ENCODE measurements around the gene POLR1A. TPM values are rescaled to one million over a fixed set of nuclear protein-coding genes. Genes with fewer than 3 reads are reported as not detected.

POLR1A gene
- total and polyA plus RNA-seq, 2 of the 8 experiments (the other 6 are each of a cell fraction or from before 2014, with no cell fraction given): 8.9 to 58.1 TPM

DNA sequence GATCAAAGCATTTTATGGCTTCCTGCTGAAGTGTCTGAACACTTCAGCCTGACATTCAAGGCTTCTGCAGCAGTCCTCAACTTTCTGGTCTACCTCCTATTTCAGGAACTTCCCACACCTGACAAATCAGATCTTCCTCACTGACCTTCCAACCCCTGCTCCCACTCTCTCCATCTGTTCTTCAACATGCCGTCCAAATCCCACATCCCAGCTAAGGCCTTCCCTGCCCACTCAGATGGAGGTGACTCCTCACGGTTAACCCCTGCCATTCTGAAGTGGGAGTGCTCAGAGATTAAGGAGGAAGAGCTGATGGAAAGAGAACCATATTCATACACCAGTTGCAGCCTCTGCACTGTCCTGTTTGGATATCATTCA is 104.8 kb downstream of the POLR1A start:
- no peak overlapping the region for H2BK120ac ChIP-seq (replicated peaks; ENCODE audit: low read depth, low read length)
- H3K4me2 ChIP-seq (ENCODE audit: insufficient read depth in 1 of 2, low read depth in 2 of 2, low read length in 2 of 2): no peak overlapping the region
- H2BK12ac ChIP-seq (ENCODE audit: low read depth, low read length): no peak overlapping the region
- no peak overlapping the region for H4K8ac ChIP-seq (ENCODE audit: extremely low read depth, insufficient read depth, low read length)
- H3K79me1 ChIP-seq (ENCODE audit: low read depth, low read length): no peaks in the 10 kb centered on the region
- H3K23ac ChIP-seq (ENCODE audit: insufficient read length): no peak overlapping the region
- no peak overlapping the region for H3K56ac ChIP-seq (replicated peaks; ENCODE audit: insufficient read length, low read depth, low read length)
- peaks cover 4% of the 10 kb centered on the region in 2 experiments; a peak in 2 of 4 replicates for H3K9me3 ChIP-seq (ENCODE audit: insufficient read depth in 2 of 2, low read depth in 1 of 2, low read length in 1 of 2)
- no peak overlapping the region for H3K18ac ChIP-seq (ENCODE audit: extremely low read depth, low read length)
- WGBS, 2 experiments (ENCODE audit: extremely low coverage in 1 of 2, insufficient coverage in 1 of 2, insufficient read length in 1 of 2, insufficient replicate concordance in 2 of 2, low coverage in 1 of 2, low lambda C conversion rate in 2 of 2, missing lambda C conversion rate in 1 of 2): 84% methylated on average over 2 of the region's 2 CpGs; no CpG with 5 or more reads in 1 of the 2 experiments
- H2BK15ac ChIP-seq (ENCODE audit: low read length): no peak overlapping the region
- H2BK5ac ChIP-seq (ENCODE audit: low read depth, low read length): no peak overlapping the region
- H3K4me1 ChIP-seq (replicated peaks in 1 of 4; ENCODE audit: control insufficient read depth in 3 of 4, insufficient read depth in 4 of 4, low read length in 3 of 4): peaks cover 0 to 4% (median 2%) of the 10 kb centered on the region in 4 experiments; a peak in 3 of 7 replicates
- FAIRE-seq (no peak), DNase-seq (ENCODE audit: low read depth in 1 of 2, low spot score in 2 of 2) (no peak)
- no peak overlapping the region for H3K4me3 ChIP-seq (ENCODE audit: extremely low read depth in 1 of 4, insufficient read depth in 2 of 4, low read depth in 3 of 4, low read length in 4 of 4)
- no peaks in the 10 kb centered on the region for H3K27me3 ChIP-seq (replicated peaks in 1 of 4; ENCODE audit: control insufficient read depth in 3 of 4, extremely low read depth in 1 of 4, insufficient read depth in 3 of 4, low read length in 3 of 4)
- H4K91ac ChIP-seq (replicated peaks; ENCODE audit: insufficient read length, low read length): no peak overlapping the region
- H2AFZ ChIP-seq (ENCODE audit: low read length): no peak overlapping the region
- no peaks in the 10 kb centered on the region for H3K23me2 ChIP-seq (ENCODE audit: low read depth, low read length)
- CTCF ChIA-PET (ENCODE audit: partially characterized antibody): interaction anchor here (1.0 to 1.6 kb wide), 2 partner anchors 173 to 197 kb away, joined by 4 read pairs; no protein-coding TSS in a partner anchor
- no peak overlapping the region for H4K5ac ChIP-seq (ENCODE audit: insufficient read length, low read depth, low read length)
- no peak overlapping the region for H2AK5ac ChIP-seq (ENCODE audit: low read depth, low read length)
- no peak overlapping the region for H2BK20ac ChIP-seq (ENCODE audit: low read length)
- H3K79me2 ChIP-seq (ENCODE audit: control insufficient read depth in 1 of 2, insufficient read depth in 2 of 2, low read length in 2 of 2): no peaks in the 10 kb centered on the region
- no peak overlapping the region for H3K27ac ChIP-seq (ENCODE audit: low read depth, low read length)
- no peaks in the 10 kb centered on the region for H3K36me3 ChIP-seq (ENCODE audit: control insufficient read depth in 2 of 4, insufficient read depth in 4 of 4, low read length in 3 of 4)
- no peaks in the 10 kb centered on the region for H4K20me1 ChIP-seq (replicated peaks in 1 of 2; ENCODE audit: control insufficient read depth in 1 of 2, insufficient read depth in 2 of 2, low read length in 2 of 2)
- H3K4ac ChIP-seq (replicated peaks; ENCODE audit: insufficient read length, low read depth, low read length): no peak overlapping the region
- no peak overlapping the region for H3K14ac ChIP-seq (ENCODE audit: insufficient read length)
- no peak overlapping the region for H3K9ac ChIP-seq (replicated peaks in 1 of 4; ENCODE audit: extremely low read depth in 1 of 4, low read depth in 3 of 4, low read length in 3 of 4)
- POLR2A ChIA-PET (ENCODE audit: partially characterized antibody): no interaction called here
- TF ChIP-seq, protein P1, sequence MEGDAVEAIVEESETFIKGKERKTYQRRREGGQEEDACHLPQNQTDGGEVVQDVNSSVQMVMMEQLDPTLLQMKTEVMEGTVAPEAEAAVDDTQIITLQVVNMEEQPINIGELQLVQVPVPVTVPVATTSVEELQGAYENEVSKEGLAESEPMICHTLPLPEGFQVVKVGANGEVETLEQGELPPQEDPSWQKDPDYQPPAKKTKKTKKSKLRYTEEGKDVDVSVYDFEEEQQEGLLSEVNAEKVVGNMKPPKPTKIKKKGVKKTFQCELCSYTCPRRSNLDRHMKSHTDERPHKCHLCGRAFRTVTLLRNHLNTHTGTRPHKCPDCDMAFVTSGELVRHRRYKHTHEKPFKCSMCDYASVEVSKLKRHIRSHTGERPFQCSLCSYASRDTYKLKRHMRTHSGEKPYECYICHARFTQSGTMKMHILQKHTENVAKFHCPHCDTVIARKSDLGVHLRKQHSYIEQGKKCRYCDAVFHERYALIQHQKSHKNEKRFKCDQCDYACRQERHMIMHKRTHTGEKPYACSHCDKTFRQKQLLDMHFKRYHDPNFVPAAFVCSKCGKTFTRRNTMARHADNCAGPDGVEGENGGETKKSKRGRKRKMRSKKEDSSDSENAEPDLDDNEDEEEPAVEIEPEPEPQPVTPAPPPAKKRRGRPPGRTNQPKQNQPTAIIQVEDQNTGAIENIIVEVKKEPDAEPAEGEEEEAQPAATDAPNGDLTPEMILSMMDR (IDR thresholded peaks at IDR 0.05; ENCODE audit: control extremely low read depth in 1 of 3, insufficient read depth in 1 of 3, low read depth in 1 of 3, low read length in 3 of 3): no peak
- TF ChIP-seq POU5F1 (IDR thresholded peaks at IDR 0.05; ENCODE audit: low read depth, low read length) (no peak), RNF2 (IDR thresholded peaks at IDR 0.05; ENCODE audit: borderline replicate concordance, low read depth, low read length, missing control alignments, poor library complexity, severe bottlenecking) (no peak), SP4 (IDR thresholded peaks at IDR 0.05; ENCODE audit: low read length) (no peak), CBX5 (IDR thresholded peaks at IDR 0.05; ENCODE audit: low read depth, low read length) (no peak), EGR1 (IDR thresholded peaks at IDR 0.05; ENCODE audit: borderline replicate concordance, low read depth, low read length) (no peak), CTBP2 (IDR thresholded peaks at IDR 0.05; ENCODE audit: borderline replicate concordance, insufficient read depth, insufficient read length, low read length) (no peak), SUZ12 (IDR thresholded peaks at IDR 0.05; ENCODE audit: low read length) (no peak), CEBPB (IDR thresholded peaks at IDR 0.05; ENCODE audit: low read depth, low read length) (no peak), RFX5 (IDR thresholded peaks at IDR 0.05; ENCODE audit: borderline replicate concordance, low read depth, low read length) (no peak)
- TF ChIP-seq, protein P2, sequence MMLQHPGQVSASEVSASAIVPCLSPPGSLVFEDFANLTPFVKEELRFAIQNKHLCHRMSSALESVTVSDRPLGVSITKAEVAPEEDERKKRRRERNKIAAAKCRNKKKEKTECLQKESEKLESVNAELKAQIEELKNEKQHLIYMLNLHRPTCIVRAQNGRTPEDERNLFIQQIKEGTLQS (IDR thresholded peaks at IDR 0.05; ENCODE audit: insufficient read depth, low read depth, low read length): no peak

All from H1 (cell line).